Mesothelial cell of epicardium (in vitro differentiated cells): ENCODE measurements around the gene ST7. TPM values are rescaled to one million over a fixed set of nuclear protein-coding genes. Genes with fewer than 3 reads are reported as not detected.

Experiments
- DNase-seq, 2 experiments: peaks; one replicate each; pipeline ENCODE4 v3.0.0; 2021; ENCODE audit warnings: low spot score in 2 of 2; ENCODE audit not compliant: unreplicated experiment in 2 of 2
- H3K27ac Mint-ChIP-seq: 2 replicates; pipeline ENCODE4 v1.8.0; 2021; ENCODE audit warnings: mixed read lengths
- H3K27me3 Mint-ChIP-seq: 2 replicates; pipeline ENCODE4 v1.8.0; 2021; ENCODE audit warnings: low read depth, mixed read lengths
- H3K36me3 Mint-ChIP-seq: 2 replicates; pipeline ENCODE4 v1.8.0; 2021; ENCODE audit warnings: mixed read lengths
- H3K4me1 Mint-ChIP-seq: 2 replicates; pipeline ENCODE4 v1.8.0; 2021; ENCODE audit warnings: mixed read lengths
- H3K4me3 Mint-ChIP-seq: 2 replicates; pipeline ENCODE4 v1.8.0; 2021; ENCODE audit warnings: mild to moderate bottlenecking, moderate library complexity, mixed read lengths
- H3K9me3 Mint-ChIP-seq: 2 replicates; pipeline ENCODE4 v1.8.0; 2021; ENCODE audit warnings: mixed read lengths
- CTCF ChIP-seq: fragments of 200-600 bp; sonication (generic); IDR thresholded peaks from one replicate; pipeline ENCODE4 v1.5.0; 2021; ENCODE audit warnings: antibody characterized with exemption; ENCODE audit not compliant: unreplicated experiment
- total RNA-seq: library from RNA; stranded (reverse); gene quantifications from 3 replicates; pipeline ENCODE4 v1.2.1, GENCODE V29; 2021

Gene ST7
- total RNA-seq, 1 donor from 2014 or later, result 40.5 TPM

- no peak for TF ChIP-seq CTCF
- peaks cover 5% of the 10 kb centered on the region for H3K9me3 Mint-ChIP-seq
- DNase-seq, result no peak
- H3K36me3 Mint-ChIP-seq, result peaks cover 5% of the 10 kb centered on the region
- H3K4me1 Mint-ChIP-seq, result peaks cover 22% of the 10 kb centered on the region
- no peaks in the 10 kb centered on the region for H3K27me3 Mint-ChIP-seq
- no peak overlapping the region for H3K27ac Mint-ChIP-seq
- no peak overlapping the region for H3K4me3 Mint-ChIP-seq
Observed at GRCh38 chr7:117075934-117076333, 122.6 kb downstream of the ST7 start.

DNA sequence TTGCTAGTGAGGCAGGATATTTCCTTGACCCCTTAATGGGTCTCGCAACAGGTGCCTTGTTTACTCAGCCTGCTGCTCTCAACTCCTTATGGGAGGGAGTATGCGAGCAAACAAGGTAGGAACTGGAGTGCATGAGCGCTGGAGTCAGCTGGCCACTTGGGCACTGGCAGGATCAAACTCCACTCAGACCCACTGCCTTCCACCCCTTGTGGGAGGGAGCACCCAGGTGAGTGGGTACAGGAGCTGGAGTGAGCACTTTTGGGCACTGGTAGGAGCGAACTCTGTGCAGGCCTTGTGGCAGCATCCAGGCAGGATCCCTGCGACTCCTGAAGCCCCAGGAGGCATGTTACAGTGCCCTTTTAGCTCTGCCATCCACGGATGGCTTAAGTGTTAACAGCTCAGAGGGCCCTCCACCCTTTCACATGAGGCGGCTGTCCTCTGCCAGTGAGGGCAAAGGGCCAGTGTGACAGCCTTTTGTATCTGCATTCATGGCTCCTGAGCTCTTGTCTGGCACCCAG is 123.2 kb downstream of the ST7 start:
- TF ChIP-seq CTCF, result no peak
- Mint-ChIP-seq H3K9me3 (peaks cover 5% of the 10 kb centered on the region), H3K27me3 (no peaks in the 10 kb centered on the region), H3K27ac (no peak overlapping the region), H3K36me3 (peaks cover 5% of the 10 kb centered on the region), H3K4me1 (peaks cover 23% of the 10 kb centered on the region), H3K4me3 (no peak overlapping the region)
- DNase-seq, result no peak

DNA sequence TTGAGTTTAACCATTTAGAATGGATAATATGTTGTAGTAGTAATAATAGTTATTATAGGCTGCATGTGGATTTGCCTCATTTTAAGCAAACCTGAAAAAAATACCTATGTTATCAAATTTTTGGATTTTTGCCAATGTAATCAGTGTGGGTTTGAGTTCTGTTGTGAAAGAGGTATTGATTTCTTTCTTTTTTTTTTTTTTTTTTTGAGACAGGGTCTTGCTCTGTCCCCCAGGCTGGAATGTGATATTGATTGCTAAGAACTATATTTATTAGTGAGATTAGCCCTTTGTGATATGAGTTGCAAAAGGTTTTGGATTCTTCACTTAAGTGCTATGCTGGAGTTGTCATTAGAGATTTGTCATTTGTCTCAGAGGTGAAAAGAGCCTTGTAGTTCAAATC is 124.4 kb downstream of the ST7 start:
- H3K36me3 Mint-ChIP-seq, result peaks cover 5% of the 10 kb centered on the region

DNA sequence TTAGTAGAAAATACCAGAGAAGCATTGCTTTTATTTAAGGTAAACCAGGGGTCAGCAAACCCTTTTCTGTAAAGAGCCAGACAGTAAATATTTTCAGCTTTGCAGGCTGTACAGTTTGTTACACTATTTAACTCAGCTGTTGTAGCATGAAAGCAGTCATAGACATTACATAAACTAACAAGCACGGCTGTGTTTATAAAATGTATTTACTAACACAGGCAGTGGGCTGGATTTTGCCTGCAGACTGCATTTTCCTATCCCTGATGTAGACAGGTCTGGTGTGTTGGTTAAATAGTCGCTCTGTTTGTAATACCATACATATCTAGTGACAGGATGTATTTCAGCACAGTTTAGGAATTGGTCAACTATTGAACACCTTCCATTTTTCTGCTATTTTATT is 129.3 kb downstream of the ST7 start:
- no peak for TF ChIP-seq CTCF
- H3K4me3 Mint-ChIP-seq, result no peak overlapping the region
- no peak for DNase-seq
- H3K36me3 Mint-ChIP-seq, result no peaks in the 10 kb centered on the region
- H3K27ac Mint-ChIP-seq, result no peak overlapping the region
- no peaks in the 10 kb centered on the region for H3K9me3 Mint-ChIP-seq
- peaks cover 31% of the 10 kb centered on the region for H3K4me1 Mint-ChIP-seq
- H3K27me3 Mint-ChIP-seq, result no peaks in the 10 kb centered on the region

More for the DNA sequence above, 124.4 kb downstream of the ST7 start:
- Mint-ChIP-seq H3K4me1 (peaks cover 25% of the 10 kb centered on the region), H3K9me3 (peaks cover 5% of the 10 kb centered on the region), H3K4me3 (no peak overlapping the region), H3K27ac (no peak overlapping the region), H3K27me3 (no peaks in the 10 kb centered on the region)
- no peak for TF ChIP-seq CTCF
- DNase-seq, result no peak

- Mint-ChIP-seq H3K4me1 (peaks cover 31% of the 10 kb centered on the region), H3K27me3 (no peaks in the 10 kb centered on the region), H3K9me3 (no peaks in the 10 kb centered on the region), H3K4me3 (no peak overlapping the region), H3K27ac (no peak overlapping the region), H3K36me3 (no peaks in the 10 kb centered on the region)
- no peak for TF ChIP-seq CTCF
- DNase-seq, result no peak
Observed at GRCh38 chr7:117083648-117084047, 130.3 kb downstream of the ST7 start.

DNA sequence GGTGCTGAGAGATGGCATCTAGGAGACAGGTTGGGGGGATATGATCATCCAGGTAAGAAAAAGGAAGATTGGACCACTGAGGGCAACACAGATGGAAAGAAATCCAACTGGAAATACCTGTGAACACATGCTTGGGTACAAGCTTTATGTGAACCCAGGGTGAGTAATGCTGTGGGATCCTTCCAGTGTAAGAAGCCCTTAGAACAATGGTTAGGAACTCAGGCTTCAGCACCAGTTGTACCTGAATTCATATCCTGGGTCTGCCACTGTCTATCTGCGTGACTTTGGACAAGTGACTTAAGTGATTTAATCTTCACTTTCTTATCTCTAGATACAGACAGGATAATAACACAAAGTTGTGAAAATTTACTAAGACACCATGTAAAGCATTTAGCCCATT is 131.0 kb downstream of the ST7 start:
- no peaks in the 10 kb centered on the region for H3K9me3 Mint-ChIP-seq
- no peak for TF ChIP-seq CTCF
- H3K36me3 Mint-ChIP-seq, result no peaks in the 10 kb centered on the region
- no peak for DNase-seq
- H3K4me3 Mint-ChIP-seq, result no peak overlapping the region
- no peak overlapping the region for H3K27ac Mint-ChIP-seq
- no peaks in the 10 kb centered on the region for H3K27me3 Mint-ChIP-seq
- H3K4me1 Mint-ChIP-seq, result peaks cover 31% of the 10 kb centered on the region
